Medulla oblongata (tissue), 1 donor: ENCODE measurements around the gene LONRF2.

Experiments used
- DNase-seq: peaks from one replicate; pipeline ENCODE4 v3.0.0-alpha.2; 2015; ENCODE audit errors: extremely low spot score

The LONRF2 gene

DNA sequence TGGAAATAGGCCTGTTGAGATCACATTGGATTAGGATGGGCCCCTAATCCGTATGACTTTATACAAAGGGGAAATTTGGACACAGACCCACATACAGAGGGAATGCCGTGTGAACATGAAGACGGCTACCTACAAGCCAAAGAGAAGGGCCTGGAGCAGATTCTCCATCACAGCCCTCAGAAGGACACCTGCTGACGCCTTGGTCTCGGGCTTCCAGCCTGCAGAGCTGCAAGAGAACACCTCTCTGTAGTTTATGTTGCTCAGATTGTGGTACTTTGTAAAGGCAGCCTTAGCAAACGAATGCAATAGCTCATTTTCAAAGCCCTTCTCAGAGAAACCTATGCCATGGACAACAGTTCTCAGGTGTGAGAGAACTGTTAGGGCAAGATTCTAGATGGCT lies 86.1 kb downstream of the LONRF2 start:
- no peak for DNase-seq

DNA sequence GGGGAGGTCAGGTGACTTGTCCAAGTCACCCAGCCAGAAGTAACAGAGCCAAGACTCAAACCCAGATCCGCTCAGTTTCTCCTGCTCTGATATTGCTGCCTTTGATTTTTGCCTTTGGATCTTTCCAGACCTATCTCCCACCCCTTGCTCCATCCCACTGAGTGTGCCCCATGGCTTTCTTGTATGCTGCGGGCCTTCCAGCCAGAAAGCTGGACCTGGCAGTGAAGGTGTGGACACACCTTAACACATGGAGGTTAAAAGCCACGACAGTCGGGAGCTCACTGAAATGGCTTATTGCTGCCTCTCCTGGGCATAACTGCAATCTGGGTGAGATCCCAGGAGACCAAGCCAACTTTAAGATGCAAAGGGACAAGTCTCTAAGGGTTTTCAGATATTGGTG lies 86.7 kb downstream of the LONRF2 start:
- DNase-seq = no peak

- no peak for DNase-seq
Measured at GRCh38 chr2:100235098-100235497, 87.2 kb downstream of the LONRF2 start.

DNA sequence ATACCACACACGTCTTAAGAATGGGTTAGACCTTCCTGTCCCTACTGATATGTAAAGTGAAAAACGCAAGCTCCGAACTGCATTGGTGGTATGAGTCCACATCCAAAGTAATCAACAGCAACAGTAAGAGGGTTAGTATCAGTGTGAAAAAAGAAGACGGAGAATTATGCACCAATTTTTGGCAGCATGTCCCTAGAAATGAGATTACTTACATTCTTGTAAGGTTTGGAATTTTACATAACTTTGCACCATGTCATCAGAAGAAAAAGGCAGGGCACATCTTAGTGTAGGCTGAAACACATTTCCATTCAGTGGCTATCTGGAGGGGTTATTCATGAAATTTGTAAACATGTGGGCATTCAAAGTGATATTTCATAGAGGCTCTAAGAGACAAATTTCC lies 88.2 kb downstream of the LONRF2 start:
- no peak for DNase-seq

DNA sequence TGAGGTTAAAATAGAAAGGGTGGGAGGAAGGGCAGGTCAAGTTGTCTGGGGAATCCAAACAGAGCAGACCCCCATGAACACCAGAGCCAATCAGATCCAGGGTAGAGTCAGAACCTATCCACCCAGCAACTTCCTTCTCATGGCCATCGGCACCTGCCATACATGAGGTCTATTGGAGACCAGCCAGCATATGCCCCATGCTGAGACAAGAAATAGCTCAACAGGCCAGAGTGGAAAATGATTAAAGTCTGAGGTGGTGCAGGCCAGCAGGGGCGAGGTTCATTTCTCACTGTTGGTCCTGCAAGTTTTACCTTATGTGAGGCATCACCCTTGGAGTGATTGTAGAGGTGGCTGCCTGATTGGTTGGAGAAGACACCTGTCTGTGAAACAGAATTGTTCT lies 89.2 kb downstream of the LONRF2 start:
- DNase-seq = no peak

- no peak for DNase-seq
Measured at GRCh38 chr2:100230754-100231153, 91.5 kb downstream of the LONRF2 start.

DNA sequence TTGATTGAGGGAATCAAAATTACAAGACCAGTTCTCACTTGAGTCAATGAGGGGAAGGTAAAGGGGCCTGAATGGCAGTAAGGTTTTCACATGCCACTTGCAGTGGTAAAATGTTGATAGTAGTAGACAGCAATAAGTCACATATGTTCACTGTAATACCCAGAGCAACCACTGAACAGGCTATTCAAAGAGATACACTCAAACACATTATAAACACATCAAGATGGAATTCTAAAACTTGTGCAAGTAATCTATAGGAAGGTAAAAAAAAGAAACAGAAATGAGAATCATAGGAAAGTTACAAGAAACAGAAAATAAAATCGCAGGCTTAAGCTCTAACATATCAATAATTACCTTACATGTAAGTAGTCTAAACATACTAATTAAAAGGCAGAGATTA lies 93.3 kb downstream of the LONRF2 start:
- no peak for DNase-seq

DNA sequence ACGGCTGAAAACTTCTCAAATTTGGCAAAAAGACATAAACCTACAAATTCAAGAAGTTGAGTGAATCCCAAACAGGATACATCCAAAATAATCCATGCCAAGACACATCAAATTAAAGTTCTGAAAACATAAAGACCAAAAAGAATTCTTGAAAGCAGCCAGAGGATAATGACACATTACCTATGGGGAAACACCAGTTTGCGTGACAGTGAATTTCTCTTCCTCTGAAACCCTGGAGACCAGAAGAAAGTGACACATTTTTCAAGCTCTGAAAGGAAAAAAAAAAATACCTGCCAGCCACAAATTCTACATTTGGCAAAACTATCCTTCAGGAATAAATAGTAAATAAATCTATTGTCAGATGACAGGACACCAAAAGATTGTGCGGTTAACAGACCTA lies 93.9 kb downstream of the LONRF2 start:
- DNase-seq = no peak

DNA sequence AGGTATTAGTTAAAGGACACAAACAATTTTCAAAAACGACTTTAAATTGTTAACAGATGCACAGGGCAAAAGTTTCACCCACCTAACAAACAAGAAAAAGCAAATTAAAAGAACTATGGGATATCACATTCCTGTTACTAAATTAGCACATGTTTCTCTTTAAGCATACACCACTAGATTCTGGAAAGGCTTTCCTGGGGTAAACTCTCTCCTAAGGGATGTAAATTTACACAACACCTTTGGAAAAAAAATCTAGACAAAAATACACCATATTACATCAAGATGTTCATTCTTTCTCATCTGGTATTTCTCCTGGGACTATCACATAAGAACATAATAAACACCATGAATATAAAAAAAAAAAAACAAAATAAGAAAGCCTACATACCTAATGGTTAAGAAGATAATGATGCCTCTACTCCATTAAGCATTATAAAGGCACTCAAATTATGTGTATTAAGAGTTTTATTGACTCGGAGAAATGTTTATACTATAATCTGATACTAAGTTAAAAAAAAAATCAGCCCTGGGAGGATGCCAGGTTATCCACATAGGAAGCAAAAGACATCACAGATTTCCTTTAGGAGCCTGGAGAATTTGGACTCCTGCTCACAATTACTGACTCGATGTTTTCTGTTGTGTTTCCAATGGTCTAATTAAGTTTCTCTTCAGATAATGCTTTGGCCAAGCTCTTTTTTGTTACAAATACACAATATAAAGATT lies 97.2 kb downstream of the LONRF2 start:
- DNase-seq = no peak

DNA sequence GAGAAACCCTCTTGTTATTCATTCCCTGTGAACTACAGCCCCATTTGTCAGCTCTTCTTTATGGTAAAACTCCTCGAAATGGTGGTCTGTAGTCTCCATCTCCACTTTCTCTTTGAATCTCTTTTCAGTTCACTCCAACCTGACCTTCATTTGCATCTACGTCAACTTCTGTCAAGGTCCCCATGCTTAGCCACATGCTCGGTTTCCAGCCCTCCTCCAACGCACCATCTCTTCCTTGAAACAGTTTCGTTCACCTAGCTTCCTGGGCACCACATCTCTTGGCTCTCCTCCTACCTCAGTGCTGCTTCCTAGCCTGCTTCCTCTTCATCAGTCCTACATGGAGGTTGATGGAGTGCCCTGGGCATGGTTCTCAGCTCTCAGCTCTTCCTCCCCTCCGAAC lies 98.8 kb downstream of the LONRF2 start:
- no peak for DNase-seq
